SKM-1 (cell line): ENCODE measurements around the gene LARP1.
"Not testable (repeated sequence)": the region's sequence is repeated elsewhere in the genome, so short reads cannot be mapped to it uniquely, and the experiment has no call there.

Source experiments
- DNase-seq: peaks from one replicate; lab custom pipeline; 2025; ENCODE audit not compliant: unreplicated experiment; lab: John Stamatoyannopoulos, UW

The LARP1 gene

GRCh38 chr5:154822896-154823295, 67.7 kb downstream of the LARP1 start:
- DNase-seq, result not testable (repeated sequence)

- no peak for DNase-seq
Measured at GRCh38 chr5:154823605-154824004, 68.4 kb downstream of the LARP1 start.

- no peak for DNase-seq
Measured at GRCh38 chr5:154824070-154824469, 68.9 kb downstream of the LARP1 start.

GRCh38 chr5:154829181-154829588, 74.0 kb downstream of the LARP1 start:
- DNase-seq, result no peak

- no peak for DNase-seq
Measured at GRCh38 chr5:154829589-154830218, 74.5 kb downstream of the LARP1 start.

- no peak for DNase-seq
Measured at GRCh38 chr5:154830219-154830595, 75.0 kb downstream of the LARP1 start.

- DNase-seq, result no peak
Measured at GRCh38 chr5:154830596-154830995, 75.4 kb downstream of the LARP1 start.

- no peak for DNase-seq
Measured at GRCh38 chr5:154831451-154831850, 76.3 kb downstream of the LARP1 start.

GRCh38 chr5:154832804-154833203, 77.6 kb downstream of the LARP1 start:
- DNase-seq, result not testable (repeated sequence)

GRCh38 chr5:154834053-154834452, 78.9 kb downstream of the LARP1 start:
- DNase-seq, result no peak

GRCh38 chr5:154835701-154836052, 80.5 kb downstream of the LARP1 start:
- not testable (repeated sequence) for DNase-seq

GRCh38 chr5:154836225-154836624, 81.0 kb downstream of the LARP1 start:
- DNase-seq, result no peak

GRCh38 chr5:154837009-154837901, 82.1 kb downstream of the LARP1 start:
- DNase-seq, result no peak

- DNase-seq, result no peak
Measured at GRCh38 chr5:154840435-154841272, 85.5 kb downstream of the LARP1 start.

GRCh38 chr5:154841273-154841661, 86.1 kb downstream of the LARP1 start:
- no peak for DNase-seq

GRCh38 chr5:154842689-154843530, 87.7 kb downstream of the LARP1 start:
- DNase-seq, result no peak

- DNase-seq, result no peak
Measured at GRCh38 chr5:154844809-154845208, 89.6 kb downstream of the LARP1 start.

GRCh38 chr5:154849264-154849785, 94.1 kb downstream of the LARP1 start:
- no peak for DNase-seq

GRCh38 chr5:154849791-154850201, 94.6 kb downstream of the LARP1 start:
- no peak for DNase-seq

- no peak for DNase-seq
Measured at GRCh38 chr5:154850255-154851062, 95.3 kb downstream of the LARP1 start, which contains the start of gene FAXDC2. Gene FAXDC2, minus strand, starts transcription at chr5:154850603. Its CDS starts 12,425 bp downstream, at chr5:154838178.
